Fibroblast of pulmonary artery (primary cell): ENCODE results near the gene PRSS57.

Source experiments
- DNase-seq: peaks from one replicate; pipeline ENCODE4 v3.0.0-alpha.2; 2010; ENCODE audit warnings: low read depth
- H3K4me3 ChIP-seq: replicated peaks from 2 replicates; pipeline ENCODE4 v1.5.1; 2011; ENCODE audit warnings: low read depth, mild to moderate bottlenecking, control low read depth, low read length, moderate library complexity
- TF ChIP-seq, protein P1 (sequence below): IDR thresholded peaks from 2 replicates; pipeline ENCODE4 v1.5.1; 2011; ENCODE audit warnings: mild to moderate bottlenecking, control low read depth, low read length, inconsistent platforms; ENCODE audit errors: missing control alignments

PRSS57 gene

GRCh38 chr19:722553-723101 lies 27.4 kb upstream of the PRSS57 start:
- DNase-seq, result no peak
- TF ChIP-seq, protein P1, sequence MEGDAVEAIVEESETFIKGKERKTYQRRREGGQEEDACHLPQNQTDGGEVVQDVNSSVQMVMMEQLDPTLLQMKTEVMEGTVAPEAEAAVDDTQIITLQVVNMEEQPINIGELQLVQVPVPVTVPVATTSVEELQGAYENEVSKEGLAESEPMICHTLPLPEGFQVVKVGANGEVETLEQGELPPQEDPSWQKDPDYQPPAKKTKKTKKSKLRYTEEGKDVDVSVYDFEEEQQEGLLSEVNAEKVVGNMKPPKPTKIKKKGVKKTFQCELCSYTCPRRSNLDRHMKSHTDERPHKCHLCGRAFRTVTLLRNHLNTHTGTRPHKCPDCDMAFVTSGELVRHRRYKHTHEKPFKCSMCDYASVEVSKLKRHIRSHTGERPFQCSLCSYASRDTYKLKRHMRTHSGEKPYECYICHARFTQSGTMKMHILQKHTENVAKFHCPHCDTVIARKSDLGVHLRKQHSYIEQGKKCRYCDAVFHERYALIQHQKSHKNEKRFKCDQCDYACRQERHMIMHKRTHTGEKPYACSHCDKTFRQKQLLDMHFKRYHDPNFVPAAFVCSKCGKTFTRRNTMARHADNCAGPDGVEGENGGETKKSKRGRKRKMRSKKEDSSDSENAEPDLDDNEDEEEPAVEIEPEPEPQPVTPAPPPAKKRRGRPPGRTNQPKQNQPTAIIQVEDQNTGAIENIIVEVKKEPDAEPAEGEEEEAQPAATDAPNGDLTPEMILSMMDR, result no peak
- H3K4me3 ChIP-seq, result no peak overlapping the region

DNA sequence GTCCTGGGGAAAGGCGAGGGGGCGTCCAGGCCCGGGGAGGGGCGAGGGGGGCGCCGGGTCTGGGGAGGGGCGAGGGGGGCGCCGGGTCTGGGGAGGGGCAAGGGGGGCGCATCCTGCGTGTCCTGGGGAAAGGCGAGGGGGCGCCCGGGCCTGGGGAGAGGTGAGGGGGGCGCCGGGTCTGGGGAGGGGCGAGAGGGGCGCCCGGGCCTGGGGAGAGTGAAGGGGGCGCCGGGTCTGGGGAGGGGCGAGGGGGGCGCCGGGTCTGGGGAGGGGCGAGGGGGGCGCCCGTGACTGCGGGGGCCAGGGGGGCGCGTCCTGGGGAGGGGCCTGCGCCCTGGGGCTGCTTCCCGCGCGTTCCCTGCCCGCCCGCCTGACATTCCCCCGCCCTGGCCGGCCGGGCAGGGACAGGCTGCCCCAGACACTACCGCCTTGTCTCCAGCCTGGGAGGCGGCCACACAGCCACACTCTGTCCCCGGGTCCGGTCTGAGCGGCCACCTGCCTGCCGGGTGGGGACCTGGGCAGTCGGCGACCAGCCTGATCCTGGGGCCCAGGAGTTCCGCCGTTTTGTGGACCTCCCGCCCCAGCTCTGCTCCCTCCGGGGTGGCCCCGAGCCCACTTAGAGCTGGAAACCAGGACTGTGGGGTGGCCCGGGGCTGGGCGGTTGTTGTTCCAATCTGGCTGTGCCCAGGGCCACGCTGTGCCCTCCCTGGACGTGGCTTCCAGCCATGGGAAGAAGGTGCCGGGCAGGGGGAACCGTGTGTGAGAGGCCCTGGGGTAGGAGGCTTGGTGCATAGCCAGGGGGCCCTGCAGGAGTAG lies 25.3 kb upstream of the PRSS57 start:
- H3K4me3 ChIP-seq, result no peak overlapping the region
- TF ChIP-seq, protein P1, result no peak
- no peak for DNase-seq

DNA sequence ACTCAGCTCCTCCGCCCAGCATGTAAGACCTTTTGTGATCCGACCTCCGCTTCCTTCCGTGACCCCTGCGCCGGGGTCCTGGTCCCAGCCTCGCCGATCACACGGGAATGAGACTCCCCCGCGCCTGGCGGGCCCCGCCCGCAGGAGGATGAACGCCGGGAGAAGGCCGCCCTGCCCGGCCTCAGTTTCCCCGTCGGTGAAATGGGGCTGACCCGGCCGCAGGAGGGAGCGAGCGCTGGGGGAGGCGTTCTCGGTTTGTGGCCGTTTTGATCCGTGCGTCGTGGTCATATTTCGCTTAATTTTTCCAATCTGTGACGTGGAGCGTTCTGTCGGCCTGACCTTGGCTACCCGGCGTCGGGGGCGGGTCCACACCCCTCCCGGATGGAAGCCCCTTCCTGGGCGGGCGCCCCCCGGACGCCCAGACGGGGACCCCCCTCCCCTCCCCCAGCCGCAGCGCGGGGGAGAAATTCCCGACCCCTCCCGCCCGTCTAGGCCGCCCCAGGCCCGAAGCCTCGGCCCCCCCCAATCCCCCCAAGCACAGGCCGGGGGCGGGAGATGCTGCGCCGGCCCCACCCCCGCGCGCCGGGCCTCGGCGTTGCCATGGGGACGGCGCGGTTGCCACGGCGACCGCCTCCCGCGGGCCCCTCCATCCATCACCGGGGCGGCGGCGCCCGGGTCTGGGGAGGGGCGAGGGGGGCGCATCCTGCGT lies 24.5 kb upstream of the PRSS57 start:
- H3K4me3 ChIP-seq, result no peak overlapping the region
- DNase-seq, result no peak
- TF ChIP-seq, protein P1, result no peak

DNA sequence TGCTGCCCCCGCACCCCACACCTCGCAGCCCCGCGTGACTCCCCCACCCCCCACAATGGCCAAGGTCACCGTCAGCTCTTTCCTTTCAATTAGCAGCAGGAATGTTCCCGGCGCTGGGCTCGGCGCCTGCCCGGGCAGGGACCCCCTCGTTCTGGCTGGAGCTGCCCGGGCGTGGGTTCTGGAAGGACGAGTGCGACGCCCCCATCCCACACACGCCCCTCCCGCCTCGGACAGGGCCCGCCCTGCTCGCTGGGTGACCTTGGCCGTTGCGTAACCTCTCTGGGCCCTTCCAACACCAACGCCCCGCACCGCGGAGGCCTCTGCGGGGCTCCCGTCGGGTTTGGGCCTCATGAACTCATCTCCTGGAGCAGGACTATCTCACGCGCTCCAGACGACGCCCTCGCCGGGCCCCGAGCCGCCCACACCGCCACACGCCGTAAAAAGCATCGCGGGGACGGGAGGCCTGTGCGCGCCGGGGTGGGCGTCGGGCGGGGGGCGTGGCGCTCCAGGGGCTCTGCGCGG lies 23.8 kb upstream of the PRSS57 start:
- H3K4me3 ChIP-seq, result no peak overlapping the region
- DNase-seq, result peak; percentile 52
- TF ChIP-seq, protein P1, result no peak

- TF ChIP-seq, protein P1, result no peak
Measured at GRCh38 chr19:718251-718951, 23.1 kb upstream of the PRSS57 start.

GRCh38 chr19:715347-715746 lies 20.1 kb upstream of the PRSS57 start:
- TF ChIP-seq, protein P1, result no peak
- no peak overlapping the region for H3K4me3 ChIP-seq
- no peak for DNase-seq

More at GRCh38 chr19:718251-718951, 23.1 kb upstream of the PRSS57 start:
- no peak overlapping the region for H3K4me3 ChIP-seq
- no peak for DNase-seq
